ENCODE data around the gene EVC.
A peak's percentile ranks its signal among the peaks of the same experiment; 100 is the strongest.

The EVC gene

GRCh38 chr4:5710065-5710960 lies 688 bp upstream of the EVC start:
- H3K4me3 ChIP-seq (ENCODE audit: low read depth, low read length) = peak overlapping the region; percentile 66

DNA sequence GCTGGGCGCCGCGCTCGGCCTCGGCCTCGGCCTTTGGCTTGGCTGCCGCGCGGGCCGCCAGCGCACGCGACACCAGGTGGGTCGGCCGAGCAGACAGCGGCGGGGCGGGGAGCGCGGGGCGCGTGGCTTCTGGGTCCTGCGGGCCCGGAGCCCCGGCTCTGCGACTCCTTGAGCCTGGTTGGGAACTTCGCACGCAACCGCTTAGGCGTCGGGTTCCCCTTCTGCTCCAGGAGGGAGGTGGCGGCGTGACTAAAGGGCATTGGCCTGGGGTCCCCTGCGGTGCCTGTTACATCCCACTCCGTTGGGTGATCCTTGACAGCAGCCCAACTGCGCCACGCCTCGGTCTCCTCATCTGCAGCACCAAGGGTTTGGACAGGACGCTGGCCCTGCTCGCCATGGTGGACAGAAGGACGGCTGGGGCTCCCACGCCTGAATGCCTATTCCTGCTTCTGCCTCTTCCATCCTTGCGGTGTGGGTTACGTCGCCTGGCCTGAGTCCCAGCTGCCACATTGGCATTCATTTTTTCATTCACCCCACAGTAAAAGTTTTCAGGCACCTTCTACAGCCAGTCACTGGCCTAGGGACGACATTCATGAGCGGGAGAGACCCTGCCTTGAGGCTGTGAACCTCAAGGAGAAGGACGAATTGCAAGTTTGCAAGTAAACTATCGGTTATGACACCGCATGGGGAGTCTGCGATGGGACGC lies 631 bp downstream of the EVC start:
- in situ Hi-C loops (cut with HindIII; ENCODE audit: low sequenced_read_pairs) = no loop called here
- DNase-seq (ENCODE audit: low read depth, low spot score) = peak; percentile 54
- peak overlapping the region; percentile 66 for H3K4me3 ChIP-seq (ENCODE audit: low read depth, low read length)
- TF ChIP-seq, protein P1, sequence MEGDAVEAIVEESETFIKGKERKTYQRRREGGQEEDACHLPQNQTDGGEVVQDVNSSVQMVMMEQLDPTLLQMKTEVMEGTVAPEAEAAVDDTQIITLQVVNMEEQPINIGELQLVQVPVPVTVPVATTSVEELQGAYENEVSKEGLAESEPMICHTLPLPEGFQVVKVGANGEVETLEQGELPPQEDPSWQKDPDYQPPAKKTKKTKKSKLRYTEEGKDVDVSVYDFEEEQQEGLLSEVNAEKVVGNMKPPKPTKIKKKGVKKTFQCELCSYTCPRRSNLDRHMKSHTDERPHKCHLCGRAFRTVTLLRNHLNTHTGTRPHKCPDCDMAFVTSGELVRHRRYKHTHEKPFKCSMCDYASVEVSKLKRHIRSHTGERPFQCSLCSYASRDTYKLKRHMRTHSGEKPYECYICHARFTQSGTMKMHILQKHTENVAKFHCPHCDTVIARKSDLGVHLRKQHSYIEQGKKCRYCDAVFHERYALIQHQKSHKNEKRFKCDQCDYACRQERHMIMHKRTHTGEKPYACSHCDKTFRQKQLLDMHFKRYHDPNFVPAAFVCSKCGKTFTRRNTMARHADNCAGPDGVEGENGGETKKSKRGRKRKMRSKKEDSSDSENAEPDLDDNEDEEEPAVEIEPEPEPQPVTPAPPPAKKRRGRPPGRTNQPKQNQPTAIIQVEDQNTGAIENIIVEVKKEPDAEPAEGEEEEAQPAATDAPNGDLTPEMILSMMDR (IDR thresholded peaks at IDR 0.05; ENCODE audit: low read depth, low read length) = no peak

More at GRCh38 chr4:5710065-5710960, 688 bp upstream of the EVC start:
- peak; percentile 9 for DNase-seq (ENCODE audit: low read depth, low spot score)
- TF ChIP-seq, protein P1 (IDR thresholded peaks at IDR 0.05; ENCODE audit: low read depth, low read length) = peak; percentile 50
- in situ Hi-C loops (cut with HindIII; ENCODE audit: low sequenced_read_pairs) = no loop called here

- in situ Hi-C loops (cut with HindIII; ENCODE audit: low sequenced_read_pairs) = no loop called here
- peak; percentile 75 for DNase-seq (ENCODE audit: low read depth, low spot score)
- TF ChIP-seq, protein P1 (IDR thresholded peaks at IDR 0.05; ENCODE audit: low read depth, low read length) = no peak
- peak overlapping the region; percentile 66 for H3K4me3 ChIP-seq (ENCODE audit: low read depth, low read length)
Measured at GRCh38 chr4:5712517-5712916, 1.5 kb downstream of the EVC start.

GRCh38 chr4:5712931-5713330 lies 1.9 kb downstream of the EVC start:
- in situ Hi-C loops (cut with HindIII; ENCODE audit: low sequenced_read_pairs) = no loop called here
- DNase-seq (ENCODE audit: low read depth, low spot score) = no peak
- TF ChIP-seq, protein P1 (IDR thresholded peaks at IDR 0.05; ENCODE audit: low read depth, low read length) = no peak
- no peak overlapping the region for H3K4me3 ChIP-seq (ENCODE audit: low read depth, low read length)

DNA sequence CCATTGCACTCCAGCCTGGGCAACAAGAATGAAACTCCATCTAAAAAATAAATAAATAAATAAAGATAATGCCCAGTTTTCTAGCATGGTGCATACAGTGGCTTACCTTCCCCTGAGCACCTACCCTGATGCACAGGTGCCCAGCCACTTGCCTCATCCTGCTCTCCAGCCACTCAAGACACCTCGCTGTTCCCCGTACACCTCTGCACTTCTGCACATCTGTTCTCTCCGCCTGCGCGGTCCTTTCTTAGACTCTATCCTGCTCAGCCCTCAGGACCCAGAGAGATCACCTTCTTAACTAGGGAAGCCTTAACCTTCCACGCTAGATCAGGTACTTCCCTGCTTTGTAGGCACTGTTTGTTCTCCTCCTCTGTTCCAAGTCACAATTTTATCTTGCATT lies 2.9 kb downstream of the EVC start:
- in situ Hi-C loops (cut with HindIII; ENCODE audit: low sequenced_read_pairs) = no loop called here
- no peak for DNase-seq (ENCODE audit: low read depth, low spot score)
- H3K4me3 ChIP-seq (ENCODE audit: low read depth, low read length) = no peak overlapping the region
- TF ChIP-seq, protein P1 (IDR thresholded peaks at IDR 0.05; ENCODE audit: low read depth, low read length) = no peak

GRCh38 chr4:5715357-5715756 lies 4.4 kb downstream of the EVC start:
- no peak overlapping the region for H3K4me3 ChIP-seq (ENCODE audit: low read depth, low read length)
- in situ Hi-C loops (cut with HindIII; ENCODE audit: low sequenced_read_pairs) = no loop called here
- DNase-seq (ENCODE audit: low read depth, low spot score) = no peak
- TF ChIP-seq, protein P1 (IDR thresholded peaks at IDR 0.05; ENCODE audit: low read depth, low read length) = no peak

Data from astrocyte of the spinal cord (primary cell).